HG03565 (cell line): ENCODE measurements around the gene INAVA.
"Not testable (repeated sequence)": the region's sequence is repeated elsewhere in the genome, so short reads cannot be mapped to it uniquely, and the experiment has no call there.

Experiments used
- ATAC-seq: cut with Tn5 transposase; IDR thresholded peaks from one replicate; pipeline ENCODE4 v1.9.1; 2021; ENCODE audit warnings: mild to moderate bottlenecking, moderate library complexity; ENCODE audit not compliant: unreplicated experiment

The INAVA gene

DNA sequence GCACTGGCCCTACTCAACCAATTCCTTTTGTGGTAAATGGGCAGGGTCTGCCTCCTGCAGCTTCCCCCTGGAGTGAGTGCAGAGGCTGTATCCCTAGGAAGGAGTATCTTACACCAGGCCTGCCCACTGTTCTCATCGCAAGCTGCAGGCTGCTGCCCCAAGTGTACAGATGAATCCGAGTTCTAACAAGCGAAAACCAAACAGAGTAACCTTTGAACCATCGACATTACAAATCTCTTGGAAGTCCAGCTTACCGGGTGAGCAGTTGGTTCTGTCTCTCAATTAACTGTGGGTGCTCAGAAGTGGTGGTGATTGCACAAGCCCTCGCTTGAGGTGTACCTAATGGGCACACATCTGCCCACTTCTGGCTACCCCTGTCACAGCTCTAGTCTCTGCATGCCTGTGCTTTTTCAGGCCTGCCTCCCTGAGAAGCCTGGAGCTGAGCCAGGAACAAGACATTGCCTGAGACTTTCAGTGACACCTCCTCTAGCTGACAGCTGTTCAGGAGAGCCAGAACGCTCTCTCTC, 22.7 kb downstream of the INAVA start:
- ATAC-seq = no peak

DNA sequence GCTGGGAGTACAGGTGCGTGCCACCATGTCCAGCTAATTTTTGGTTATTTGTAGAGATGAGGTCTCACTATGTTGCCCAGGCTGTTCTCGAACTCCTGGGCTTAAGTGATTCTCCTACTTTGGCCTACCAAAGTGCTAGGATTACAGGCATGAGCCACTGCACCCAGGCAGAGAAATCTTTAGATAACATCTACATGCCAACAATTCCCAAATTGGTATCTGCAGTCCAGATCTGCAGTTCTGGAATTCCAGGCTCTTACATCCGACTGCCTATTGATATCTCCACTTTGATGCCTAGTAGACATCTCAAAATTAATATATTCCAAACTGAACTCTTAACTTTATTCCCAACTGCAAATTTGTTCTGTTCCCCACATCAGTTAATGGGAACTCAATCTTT, 23.3 kb downstream of the INAVA start:
- no peak for ATAC-seq

DNA sequence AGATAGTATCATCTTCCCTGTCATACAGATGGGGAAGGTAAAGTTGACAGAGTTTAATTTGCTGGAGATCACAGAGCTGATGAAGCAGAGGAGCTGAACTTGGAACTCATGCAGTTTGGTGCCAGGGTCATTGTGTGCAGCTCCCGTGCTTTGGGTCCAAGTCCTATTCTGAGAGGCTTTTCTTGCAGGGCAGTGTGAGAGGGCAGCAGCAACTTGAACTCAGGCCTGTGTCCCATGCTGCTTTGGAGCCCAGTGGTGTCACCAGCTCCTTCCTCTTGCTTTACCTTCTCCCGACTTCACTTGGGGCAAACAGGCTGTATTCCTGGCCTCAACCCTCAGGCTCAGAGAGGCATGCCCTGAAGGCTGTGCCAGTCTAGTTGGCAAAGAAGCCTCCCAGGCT, 24.7 kb downstream of the INAVA start:
- ATAC-seq = no peak

DNA sequence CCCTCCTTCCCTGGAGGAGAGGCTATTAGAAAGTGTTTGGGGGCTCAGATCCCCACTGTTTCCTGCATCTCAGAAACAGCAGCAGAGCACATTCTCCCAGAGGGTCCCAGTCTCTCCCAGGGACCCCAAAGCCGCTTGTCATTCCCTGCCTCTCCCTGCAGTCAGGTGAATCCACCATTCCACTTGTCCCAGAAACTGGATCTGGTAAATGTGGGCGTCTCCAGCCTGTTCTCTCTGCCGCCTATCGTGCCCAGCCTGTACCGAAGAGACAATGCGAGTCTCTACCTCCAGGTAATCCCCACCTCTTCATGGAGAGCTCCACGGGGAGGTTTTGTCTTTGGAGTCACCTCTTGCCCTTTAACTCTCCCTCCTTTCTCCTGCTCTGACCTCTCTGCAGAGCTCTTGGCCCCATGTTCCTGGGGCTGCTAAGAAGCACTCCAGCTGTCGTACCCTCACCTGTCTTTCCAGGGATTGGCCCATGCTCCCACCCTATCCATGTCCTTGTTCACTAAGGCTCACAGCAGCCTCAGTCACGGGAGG, 26.9 kb downstream of the INAVA start:
- ATAC-seq = no peak

DNA sequence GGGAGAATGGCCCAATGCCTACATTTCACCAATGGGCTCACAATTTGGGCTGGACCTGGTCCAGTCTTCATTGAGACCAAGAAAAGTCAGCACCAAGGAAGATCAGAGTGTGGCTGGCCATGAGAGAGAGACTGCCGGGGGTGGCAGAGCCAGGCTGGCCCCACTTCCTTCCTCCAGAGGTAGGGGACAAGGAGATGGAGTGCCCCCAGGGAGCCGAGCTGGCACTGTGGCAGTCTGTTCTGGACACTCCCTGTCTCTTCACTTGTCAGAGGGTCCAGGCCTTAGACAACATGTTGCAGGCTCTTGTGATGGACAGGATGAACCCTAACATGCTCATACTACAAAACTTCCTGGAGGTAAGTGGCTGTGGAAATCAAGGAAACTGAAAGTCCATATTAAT, 27.7 kb downstream of the INAVA start:
- ATAC-seq = no peak

DNA sequence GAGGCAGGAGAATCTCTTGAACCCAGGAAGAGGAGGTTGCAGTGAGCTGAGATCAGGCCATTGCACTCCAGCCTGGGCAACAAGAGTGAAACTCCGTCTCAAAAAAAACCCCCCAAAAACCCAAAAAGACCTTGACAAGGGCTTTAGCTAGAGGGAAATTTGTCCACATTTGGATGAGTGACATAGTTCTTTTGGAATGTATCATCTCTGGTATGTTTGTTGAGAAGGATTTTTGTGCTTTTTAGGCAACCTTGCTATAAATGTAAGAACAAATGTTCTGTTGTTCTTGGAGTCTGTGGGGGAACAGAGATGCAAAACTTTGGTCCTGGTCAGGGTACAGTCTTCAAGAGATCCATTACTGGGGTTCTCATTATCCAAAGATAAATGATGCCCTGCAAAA, 28.9 kb downstream of the INAVA start:
- ATAC-seq = no peak

DNA sequence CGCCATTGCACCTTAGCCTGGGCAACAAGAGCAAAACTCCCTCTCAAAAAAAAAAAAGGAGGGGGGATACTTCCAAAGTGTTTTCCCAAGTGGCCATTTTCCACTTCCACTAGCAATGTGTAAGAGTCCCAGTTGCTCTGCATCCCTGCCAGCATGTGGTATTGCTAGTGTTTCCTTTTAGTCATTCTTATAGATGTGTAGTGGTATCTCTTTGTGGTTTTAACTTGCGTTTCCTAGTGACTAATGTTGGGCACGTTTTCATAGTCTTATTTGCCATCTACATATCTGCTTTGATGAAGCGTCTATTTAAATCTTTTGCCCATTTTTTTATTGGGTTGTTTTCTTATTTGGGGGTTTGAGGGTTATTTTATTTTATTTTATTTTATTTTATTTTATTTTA, 31.1 kb downstream of the INAVA start:
- no peak for ATAC-seq

DNA sequence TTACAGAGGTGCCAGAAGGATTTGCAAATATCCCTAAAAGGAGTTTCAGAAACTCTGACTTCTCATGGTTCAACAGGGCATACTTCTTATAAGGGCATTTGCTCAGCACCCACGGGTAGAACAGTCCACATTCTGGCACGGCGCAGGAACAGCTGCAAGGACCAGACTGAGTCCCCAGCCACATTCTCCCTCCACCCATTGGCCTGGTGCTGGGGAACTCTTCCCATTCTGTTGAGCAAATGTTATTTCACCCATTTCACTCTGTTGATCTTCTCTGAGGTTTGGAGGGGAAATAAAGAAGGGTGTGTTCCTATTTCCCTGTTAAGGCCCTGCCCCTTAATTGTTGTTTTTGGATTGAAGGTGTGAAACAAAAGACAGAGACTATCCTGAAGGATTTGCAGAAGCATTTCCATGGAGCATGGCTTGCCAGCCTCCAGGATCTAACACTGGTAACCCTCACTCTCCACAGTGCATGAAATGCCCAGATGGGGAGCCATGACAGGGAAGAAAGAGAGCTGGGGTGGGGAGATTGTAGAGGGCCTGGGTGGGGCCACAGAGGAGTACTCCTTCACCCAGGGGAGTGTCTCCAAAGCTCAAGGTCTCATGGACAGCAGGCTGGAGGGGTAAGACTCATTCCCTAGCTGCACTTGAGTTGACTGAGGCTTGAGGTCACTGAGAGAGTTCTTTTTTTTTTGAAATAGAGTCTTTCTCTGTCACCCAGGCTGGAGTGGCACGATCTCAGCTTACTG, 35.0 kb downstream of the INAVA start:
- no peak for ATAC-seq

DNA sequence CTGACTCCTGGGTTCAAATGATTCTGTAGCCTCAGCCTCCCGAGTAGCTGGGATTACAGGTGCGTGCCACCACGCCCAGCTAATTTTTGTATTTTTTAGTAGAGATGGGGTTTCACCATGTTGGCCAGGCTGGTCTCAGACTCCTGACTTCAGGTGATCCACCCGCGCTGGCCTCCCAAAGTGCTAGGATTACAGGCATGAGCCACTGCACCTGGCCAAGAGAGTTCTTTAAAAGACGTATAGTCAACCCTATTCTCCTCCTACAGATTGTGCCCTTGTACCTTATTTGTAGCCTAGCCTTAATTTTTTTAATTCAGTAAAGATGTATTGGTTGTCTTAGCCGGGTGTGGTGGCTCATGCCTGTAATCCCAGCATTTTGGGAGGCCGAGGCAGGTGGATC, 35.6 kb downstream of the INAVA start:
- not testable (repeated sequence) for ATAC-seq

DNA sequence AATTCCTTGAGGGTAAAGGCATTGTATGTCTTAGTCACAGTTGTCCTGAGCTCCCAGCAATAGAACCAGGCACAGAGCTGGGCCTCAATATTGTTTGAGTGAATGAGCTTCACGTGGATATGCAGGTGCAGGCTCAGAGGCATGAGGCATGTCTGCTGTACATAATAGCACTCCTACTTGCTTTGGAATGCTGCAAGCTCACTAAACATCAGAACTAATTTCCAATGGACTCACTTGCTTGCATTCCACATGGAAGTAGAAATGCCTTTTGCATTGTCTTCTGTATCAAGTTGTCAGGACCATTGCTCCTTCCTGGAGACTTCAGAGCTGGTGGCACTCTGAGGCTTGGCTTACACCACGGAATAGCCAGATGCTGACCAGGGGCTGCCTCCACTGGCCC, 37.1 kb downstream of the INAVA start:
- ATAC-seq = no peak

DNA sequence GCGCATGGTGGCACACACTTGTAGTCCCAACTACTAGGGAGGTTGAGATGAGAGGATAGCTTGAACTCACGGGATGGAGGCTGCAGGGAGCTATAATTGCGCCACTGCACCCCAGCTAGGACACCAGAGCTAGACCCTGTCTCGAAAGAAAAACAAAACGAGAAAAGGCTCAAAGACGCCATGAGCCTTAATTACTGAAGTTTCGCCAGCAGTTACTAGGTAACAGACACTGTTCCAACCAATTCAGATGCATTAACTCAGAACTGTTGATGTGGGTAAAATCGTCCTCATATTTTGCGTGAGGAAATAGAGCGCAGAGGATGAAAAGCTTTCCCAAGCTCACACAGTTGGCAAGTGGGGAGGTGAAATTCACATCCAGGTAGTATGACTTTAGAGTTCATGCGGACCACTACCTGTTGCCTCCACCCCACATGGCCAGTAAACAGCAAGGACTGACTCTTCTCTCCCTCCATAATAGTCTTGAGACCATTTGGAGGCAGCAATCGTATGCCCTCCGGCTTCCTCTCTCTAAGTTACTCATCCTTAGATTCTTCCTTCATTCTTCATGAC, 40.1 kb downstream of the INAVA start:
- ATAC-seq = no peak

DNA sequence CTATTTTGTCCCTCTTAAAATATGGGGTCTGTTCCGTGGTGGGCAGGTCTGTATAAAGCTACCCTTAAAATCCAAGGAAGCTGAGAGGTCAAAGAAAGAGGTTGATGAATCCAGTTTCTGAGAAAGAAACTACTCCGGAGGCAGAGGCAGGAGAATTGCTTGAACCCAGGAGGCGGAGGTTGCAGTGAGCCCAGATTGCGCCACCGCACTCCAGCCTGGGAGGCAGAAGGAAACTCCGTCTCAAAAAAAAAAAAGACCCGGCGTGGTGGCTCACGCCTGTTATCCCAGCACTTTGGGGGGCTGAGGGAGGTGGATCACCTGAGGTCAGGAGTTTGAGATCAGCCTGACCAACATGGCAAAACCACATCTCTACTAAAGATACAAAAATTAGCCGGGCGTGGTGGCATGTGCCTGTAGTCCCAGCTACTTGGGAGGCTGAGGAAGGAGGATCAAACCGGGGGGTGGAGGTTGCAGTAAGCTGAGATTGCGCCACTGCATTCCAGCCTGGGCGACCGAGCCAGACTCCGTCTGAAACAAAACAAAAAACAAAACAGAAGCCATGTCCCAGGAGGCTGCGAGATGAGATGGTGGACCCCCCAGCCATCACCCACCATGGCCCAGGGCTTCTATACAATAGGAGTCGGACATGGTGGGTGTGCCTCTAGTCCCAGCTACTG, 40.7 kb downstream of the INAVA start:
- not testable (repeated sequence) for ATAC-seq

DNA sequence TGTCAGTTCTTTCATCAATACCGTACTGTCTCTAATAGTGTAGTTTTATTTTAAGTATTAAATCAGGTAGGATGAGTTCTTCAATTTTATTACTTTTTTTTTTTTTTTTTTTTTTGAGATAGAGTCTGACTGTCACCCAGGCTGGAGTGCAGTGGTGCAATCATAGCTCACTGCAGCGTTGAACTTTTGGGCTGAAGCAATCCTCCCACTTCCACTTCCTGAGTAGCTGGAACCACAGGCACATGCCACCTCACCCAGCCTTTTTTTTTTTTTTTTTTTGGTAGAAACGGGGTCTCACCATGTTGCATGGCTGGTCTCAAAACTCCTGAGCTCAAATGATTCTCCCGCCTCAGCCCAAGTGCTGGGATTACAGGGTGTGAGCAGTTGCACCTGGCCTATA, 44.3 kb downstream of the INAVA start:
- ATAC-seq = no peak

DNA sequence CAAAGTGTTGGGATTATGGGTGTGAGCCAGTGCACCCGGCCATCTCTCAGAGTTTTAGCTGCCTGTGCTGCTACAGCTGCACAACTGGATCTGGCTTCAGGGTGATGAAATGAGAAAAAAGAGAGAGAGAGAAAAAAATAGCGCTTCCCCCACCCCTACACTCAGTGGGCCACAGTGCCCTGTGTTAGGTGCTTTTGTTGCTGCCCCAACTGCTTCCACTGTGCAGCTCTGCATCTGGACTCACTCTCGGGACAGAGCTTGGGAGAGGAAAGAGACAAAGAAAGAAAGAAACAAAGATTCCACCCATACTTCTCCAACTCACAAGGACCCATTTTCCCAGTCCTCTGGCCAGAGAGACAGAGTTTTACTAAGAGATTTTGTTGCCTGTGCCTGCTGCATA, 50.4 kb downstream of the INAVA start:
- no peak for ATAC-seq

DNA sequence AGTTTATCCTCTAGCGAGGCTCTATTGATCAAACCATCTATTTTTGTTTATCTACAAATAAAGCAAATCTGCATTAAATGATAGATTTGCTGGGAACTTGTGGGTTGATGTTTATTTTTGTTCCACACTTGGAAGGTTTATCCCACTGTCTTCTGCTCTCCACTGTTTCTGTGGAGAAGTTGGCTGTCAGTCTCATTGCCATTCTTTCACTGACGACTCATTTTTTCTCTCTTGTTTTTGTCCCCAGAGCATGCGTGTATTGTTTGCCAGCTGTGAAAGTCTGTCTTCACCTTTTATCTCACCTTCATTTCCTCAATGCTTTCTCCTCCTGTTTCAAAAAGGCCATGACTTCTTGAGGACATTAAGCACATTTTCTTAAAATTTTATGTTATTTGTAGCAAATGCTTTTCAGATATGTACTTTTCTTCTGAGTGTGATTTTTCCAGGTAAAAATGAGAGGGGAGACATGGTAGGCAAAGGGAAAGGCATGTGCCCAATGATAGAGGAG, 52.4 kb downstream of the INAVA start:
- no peak for ATAC-seq

DNA sequence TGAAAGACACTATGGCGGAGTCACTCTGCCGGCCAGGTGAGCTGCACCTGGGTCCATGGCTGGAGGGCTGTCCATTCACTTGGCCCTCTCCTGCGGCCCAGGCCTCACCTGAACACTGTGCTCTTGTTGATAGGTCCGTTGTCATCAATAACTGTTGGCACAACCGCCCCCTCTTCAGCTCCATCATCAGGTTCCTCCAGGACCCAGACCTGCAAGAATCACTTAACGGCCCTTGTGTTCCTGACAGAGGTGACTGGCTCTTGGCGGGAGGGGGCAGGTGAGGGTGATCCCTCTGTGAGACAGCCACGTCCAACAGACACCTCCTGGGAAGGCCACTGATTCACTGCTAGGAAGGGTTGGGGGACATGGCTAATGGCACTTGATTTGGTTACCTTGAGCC, 54.9 kb downstream of the INAVA start:
- ATAC-seq = no peak

DNA sequence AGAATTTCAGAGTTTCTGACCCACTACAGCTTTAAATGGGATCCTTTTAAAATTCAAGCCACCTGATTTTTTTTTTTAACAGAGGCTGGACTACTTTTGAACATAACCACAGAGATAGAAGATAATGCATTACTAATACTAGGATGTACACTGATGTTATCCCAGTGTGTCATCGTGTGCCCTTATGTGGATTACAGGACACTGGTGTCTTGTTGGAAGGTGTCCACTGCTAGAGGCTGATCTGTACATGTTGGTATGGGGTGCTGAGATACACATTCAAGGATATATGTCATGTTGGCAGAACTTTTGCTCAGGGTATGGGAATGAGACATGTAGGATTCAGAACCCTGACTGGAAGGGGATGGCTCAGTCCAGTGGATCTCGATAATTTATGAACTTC, 56.3 kb downstream of the INAVA start:
- ATAC-seq = no peak

DNA sequence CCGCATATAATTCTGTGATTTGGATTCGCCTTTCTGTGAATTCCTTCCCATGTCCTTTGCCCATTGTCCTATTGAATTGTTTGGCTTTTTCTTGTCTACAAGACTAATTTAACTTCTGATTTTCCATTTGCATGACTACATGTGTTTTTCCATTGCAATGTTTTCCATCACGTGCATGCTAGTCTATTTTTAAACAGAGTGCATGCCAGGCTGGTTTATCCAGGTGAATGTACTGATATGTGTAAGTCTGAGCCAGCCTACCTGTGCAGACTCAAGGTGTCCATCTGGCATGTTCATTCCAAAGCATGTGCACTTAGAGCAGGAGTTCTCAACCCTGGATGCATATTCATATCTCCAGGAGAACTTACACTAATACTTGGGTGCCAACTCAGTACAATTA, 59.7 kb downstream of the INAVA start:
- ATAC-seq = no peak

DNA sequence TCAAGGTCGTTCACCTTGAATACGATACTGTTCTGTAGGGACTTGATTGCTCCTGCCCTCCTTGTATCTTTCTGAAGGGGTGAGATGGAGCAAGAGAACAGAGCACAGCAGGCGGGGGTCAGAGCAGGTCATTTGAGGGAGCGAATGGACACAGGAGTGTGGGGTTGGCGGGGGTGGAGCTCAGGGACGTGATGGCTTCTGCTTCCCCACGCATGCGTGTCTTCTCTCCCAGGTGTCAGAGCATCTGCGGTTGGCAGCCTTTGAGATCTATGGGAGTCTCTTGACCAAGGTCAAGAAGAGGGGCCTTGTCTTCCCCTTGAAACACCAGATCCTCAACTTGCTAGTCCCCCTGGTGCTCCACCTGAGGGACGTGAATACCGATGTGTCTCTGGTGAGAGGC, 63.9 kb downstream of the INAVA start:
- ATAC-seq = no peak

DNA sequence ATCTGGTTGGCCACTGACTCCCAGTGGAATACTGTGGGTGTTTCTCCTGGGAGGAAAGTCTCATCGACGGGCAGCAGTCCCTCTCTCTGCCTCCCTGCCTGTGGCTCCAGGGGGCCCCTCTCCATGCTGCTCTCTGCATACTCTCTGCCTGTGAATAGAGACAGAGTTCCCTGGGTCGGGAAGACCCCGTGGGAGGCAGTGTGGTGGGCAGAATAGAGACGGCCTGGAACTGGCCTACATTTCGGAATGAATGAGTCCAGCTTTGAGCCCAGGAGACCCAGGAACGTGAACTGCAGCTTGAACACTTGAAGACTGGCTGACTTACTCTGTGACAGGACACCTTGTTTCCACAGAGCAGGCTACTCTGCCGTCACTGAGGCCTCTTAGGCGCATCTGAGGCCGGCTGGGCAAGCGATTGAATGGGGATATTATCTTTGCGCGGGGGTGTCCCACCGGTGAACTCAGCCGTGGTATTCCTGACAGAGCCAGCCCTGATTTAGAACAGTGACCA, 64.8 kb downstream of the INAVA start:
- no peak for ATAC-seq

DNA sequence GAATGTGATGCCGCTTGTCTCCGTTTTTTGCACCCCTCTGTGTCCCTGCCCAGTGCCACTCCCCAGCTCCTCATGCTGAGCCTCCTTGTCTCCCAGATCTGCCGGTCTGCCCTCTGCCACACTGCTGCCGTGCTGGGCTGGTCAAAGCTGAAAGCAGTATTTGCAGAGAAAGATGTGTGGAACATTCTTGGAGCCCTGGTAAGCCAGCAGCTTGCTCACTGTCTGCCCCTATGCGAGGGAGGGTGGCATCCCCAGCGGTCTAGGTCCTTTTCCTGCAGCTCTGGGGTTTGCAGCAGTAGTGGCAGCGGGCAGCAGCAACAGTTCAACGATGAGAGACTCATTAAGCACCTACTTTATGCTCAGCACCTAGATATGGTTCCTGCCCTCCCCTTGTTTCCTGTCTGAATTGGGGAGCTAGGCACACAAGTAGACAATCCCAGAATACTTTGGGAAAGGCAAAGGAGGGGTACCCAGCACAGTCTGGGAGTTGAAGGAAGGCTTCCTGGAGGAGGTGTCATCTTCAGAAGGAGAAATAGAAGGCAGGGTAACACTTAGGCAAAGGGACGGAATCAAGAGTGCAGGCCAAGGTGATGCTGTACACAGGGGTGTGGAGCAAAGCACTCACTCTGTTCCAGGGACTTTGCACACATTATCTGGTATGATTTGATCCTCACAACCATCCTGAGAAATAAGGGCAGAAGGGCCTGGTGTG, 65.7 kb downstream of the INAVA start:
- no peak for ATAC-seq
